Measurements from ENCODE around the gene TBCC. TPM values are rescaled to one million over a fixed set of nuclear protein-coding genes. Genes with fewer than 3 reads are reported as not detected.

The TBCC gene
- total and polyA plus RNA-seq, 2 of the 13 experiments (the other 11 are each of a cell fraction or from before 2014, with no cell fraction given): 14.8 to 36.1 TPM

DNA sequence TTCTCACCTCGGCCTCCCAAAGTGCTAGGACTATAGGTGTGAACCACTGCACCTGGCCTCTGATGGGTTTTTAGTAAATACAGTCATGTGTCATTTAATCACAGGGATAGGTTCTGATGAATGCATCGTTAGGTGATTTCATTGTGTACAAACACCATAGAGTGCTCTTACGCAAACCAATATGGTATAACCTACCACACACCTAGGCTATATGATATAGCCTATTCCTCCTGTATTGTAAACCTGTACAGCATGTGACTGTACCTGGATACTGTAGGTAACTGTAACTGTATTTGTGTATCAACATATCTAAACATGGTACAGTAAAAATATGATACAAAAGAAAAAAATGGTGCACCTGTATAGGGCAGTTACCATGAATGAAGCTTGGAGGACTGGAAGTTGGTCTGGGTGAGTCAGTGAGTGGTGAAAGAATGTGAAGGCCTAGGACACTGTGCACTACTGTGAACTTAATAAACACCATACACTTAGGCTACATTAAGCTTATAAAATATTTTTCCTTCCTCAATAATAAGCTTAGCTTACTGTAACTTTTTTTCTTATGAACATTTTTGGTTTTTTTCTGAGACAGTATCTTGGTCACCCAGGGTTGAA is 45.9 kb upstream of the TBCC start (continued):
- TF ChIP-seq, protein P1, sequence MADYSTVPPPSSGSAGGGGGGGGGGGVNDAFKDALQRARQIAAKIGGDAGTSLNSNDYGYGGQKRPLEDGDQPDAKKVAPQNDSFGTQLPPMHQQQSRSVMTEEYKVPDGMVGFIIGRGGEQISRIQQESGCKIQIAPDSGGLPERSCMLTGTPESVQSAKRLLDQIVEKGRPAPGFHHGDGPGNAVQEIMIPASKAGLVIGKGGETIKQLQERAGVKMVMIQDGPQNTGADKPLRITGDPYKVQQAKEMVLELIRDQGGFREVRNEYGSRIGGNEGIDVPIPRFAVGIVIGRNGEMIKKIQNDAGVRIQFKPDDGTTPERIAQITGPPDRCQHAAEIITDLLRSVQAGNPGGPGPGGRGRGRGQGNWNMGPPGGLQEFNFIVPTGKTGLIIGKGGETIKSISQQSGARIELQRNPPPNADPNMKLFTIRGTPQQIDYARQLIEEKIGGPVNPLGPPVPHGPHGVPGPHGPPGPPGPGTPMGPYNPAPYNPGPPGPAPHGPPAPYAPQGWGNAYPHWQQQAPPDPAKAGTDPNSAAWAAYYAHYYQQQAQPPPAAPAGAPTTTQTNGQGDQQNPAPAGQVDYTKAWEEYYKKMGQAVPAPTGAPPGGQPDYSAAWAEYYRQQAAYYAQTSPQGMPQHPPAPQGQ (CRISPR knock-in tag; IDR thresholded peaks at IDR 0.05; ENCODE audit: borderline replicate concordance): 0 out of 2 replicates have a peak, but pooled peaks have one; percentile 66
- TF ChIP-seq CREB3 (CRISPR knock-in tag; IDR thresholded peaks at IDR 0.05) (no peak), PAF1 (CRISPR knock-in tag; IDR thresholded peaks at IDR 0.05) (no peak), HMGA1 (CRISPR knock-in tag; conservative IDR thresholded peaks at IDR 0.05) (no peak), KDM3A (CRISPR knock-in tag; IDR thresholded peaks at IDR 0.05; ENCODE audit: low read depth) (no peak), ZNF331 (CRISPR knock-in tag; IDR thresholded peaks at IDR 0.05) (no peak), NFKB2 (CRISPR knock-in tag; IDR thresholded peaks at IDR 0.05; ENCODE audit: borderline replicate concordance) (no peak), HHEX (CRISPR knock-in tag; IDR thresholded peaks at IDR 0.05) (no peak), POLR2A (IDR thresholded peaks at IDR 0.05; ENCODE audit: insufficient read depth in 1 of 2, low read depth in 2 of 2, low read length in 2 of 2) (peak in 1 of 2 experiments; percentile 39; a peak in 1 of 4 replicates), SSRP1 (CRISPR knock-in tag; IDR thresholded peaks at IDR 0.05) (0 out of 2 replicates have a peak, but pooled peaks have one; percentile 45), PCBP2 (optimal IDR thresholded peaks at IDR 0.05; ENCODE audit: low read depth, low read length, poor library complexity, severe bottlenecking) (no peak), ZBTB34 (CRISPR knock-in tag; IDR thresholded peaks at IDR 0.05) (0 out of 2 replicates have a peak, but pooled peaks have one; percentile 50), MIXL1 (CRISPR knock-in tag; IDR thresholded peaks at IDR 0.05) (no peak), BCL6 (CRISPR knock-in tag; IDR thresholded peaks at IDR 0.05) (no peak)
- TF ChIP-seq, protein P2, sequence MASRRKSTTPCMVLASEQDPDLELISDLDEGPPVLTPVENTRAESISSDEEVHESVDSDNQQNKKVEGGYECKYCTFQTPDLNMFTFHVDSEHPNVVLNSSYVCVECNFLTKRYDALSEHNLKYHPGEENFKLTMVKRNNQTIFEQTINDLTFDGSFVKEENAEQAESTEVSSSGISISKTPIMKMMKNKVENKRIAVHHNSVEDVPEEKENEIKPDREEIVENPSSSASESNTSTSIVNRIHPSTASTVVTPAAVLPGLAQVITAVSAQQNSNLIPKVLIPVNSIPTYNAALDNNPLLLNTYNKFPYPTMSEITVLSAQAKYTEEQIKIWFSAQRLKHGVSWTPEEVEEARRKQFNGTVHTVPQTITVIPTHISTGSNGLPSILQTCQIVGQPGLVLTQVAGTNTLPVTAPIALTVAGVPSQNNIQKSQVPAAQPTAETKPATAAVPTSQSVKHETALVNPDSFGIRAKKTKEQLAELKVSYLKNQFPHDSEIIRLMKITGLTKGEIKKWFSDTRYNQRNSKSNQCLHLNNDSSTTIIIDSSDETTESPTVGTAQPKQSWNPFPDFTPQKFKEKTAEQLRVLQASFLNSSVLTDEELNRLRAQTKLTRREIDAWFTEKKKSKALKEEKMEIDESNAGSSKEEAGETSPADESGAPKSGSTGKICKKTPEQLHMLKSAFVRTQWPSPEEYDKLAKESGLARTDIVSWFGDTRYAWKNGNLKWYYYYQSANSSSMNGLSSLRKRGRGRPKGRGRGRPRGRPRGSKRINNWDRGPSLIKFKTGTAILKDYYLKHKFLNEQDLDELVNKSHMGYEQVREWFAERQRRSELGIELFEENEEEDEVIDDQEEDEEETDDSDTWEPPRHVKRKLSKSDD (CRISPR knock-in tag; IDR thresholded peaks at IDR 0.05; ENCODE audit: low read depth): no peak
